ENCODE data around the gene RNF212B.

DNA sequence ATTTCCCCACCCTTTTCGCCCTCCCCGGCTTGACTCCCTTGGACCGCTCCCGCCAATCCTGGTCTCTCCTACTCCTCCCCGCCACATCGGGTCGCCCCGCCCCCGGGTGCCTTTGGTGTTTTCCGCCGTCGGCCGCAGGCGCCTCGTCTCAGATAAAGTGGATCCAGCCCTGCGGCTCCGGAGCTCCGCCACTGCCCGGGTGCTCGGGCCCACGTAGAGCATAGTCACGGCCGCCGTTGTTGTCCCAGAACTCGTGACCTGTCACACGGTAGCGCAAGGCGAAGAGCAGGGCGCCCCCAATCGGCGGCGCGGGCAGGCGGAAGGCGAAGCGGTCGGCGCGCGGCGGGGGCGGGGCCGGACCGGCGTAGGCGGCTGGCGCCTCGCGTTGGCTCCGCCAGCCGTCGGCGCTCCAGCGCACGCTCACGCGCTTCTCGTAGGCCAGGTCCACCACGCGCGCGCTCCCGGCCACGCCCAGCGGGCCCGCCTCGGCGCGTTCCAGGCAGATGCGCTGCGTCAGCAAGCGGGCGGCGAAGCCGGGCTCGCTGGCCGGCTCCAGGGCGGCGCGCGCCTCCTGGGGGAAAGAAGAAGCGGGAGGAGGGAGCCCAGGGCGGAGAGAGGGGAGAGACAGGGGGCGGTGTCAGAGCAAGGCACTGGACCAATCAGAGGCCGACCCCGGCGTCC is 63.7 kb downstream of the RNF212B start:
- TF ChIP-seq, protein P1, sequence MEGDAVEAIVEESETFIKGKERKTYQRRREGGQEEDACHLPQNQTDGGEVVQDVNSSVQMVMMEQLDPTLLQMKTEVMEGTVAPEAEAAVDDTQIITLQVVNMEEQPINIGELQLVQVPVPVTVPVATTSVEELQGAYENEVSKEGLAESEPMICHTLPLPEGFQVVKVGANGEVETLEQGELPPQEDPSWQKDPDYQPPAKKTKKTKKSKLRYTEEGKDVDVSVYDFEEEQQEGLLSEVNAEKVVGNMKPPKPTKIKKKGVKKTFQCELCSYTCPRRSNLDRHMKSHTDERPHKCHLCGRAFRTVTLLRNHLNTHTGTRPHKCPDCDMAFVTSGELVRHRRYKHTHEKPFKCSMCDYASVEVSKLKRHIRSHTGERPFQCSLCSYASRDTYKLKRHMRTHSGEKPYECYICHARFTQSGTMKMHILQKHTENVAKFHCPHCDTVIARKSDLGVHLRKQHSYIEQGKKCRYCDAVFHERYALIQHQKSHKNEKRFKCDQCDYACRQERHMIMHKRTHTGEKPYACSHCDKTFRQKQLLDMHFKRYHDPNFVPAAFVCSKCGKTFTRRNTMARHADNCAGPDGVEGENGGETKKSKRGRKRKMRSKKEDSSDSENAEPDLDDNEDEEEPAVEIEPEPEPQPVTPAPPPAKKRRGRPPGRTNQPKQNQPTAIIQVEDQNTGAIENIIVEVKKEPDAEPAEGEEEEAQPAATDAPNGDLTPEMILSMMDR (IDR thresholded peaks at IDR 0.05; ENCODE audit: low read length) = peak; percentile 74
- no peak for TF ChIP-seq EZH2 (IDR thresholded peaks at IDR 0.05; ENCODE audit: borderline replicate concordance, low read length)
